H9 (cell line): ENCODE data around the gene TSC2. TPM values are rescaled to one million over a fixed set of nuclear protein-coding genes. Genes with fewer than 3 reads are reported as not detected.

Experiments used
- DNase-seq: peaks from one replicate; pipeline ENCODE4 v3.0.0-alpha.2; 2017
- H2AFZ ChIP-seq: one replicate; pipeline ENCODE4 v1.6.1; 2013; ENCODE audit warnings: mild to moderate bottlenecking, low read length, control low read depth, moderate library complexity
- H2AK5ac ChIP-seq: 2 replicates; pipeline ENCODE4 v1.6.1; 2013; ENCODE audit warnings: low read length, control low read depth, mixed read lengths; ENCODE audit not compliant: insufficient read length
- H2BK120ac ChIP-seq: one replicate; pipeline ENCODE4 v1.6.1; 2013; ENCODE audit warnings: low read depth, mild to moderate bottlenecking, low read length, control low read depth, inconsistent platforms; ENCODE audit not compliant: poor library complexity, severe bottlenecking
- H2BK12ac ChIP-seq: 2 replicates; pipeline ENCODE4 v1.6.1; 2013; ENCODE audit warnings: low read length, control low read depth, mixed read lengths, low read depth; ENCODE audit not compliant: insufficient read length
- H2BK15ac ChIP-seq: 2 replicates; pipeline ENCODE4 v1.6.1; 2013; ENCODE audit warnings: low read depth, low read length, control low read depth
- H2BK20ac ChIP-seq: one replicate; pipeline ENCODE4 v1.6.1; 2013; ENCODE audit warnings: low read depth, mild to moderate bottlenecking, low read length, control low read depth, inconsistent platforms; ENCODE audit not compliant: poor library complexity, severe bottlenecking
- H2BK5ac ChIP-seq: 2 replicates; pipeline ENCODE4 v1.6.1; 2013; ENCODE audit warnings: low read length, control low read depth, mixed read lengths; ENCODE audit not compliant: insufficient read length
- H3K14ac ChIP-seq: 2 replicates; pipeline ENCODE4 v1.6.1; 2013; ENCODE audit warnings: low read length, control low read depth; ENCODE audit not compliant: insufficient read depth
- H3K18ac ChIP-seq: 2 replicates; pipeline ENCODE4 v1.6.1; 2013; ENCODE audit warnings: low read depth, mild to moderate bottlenecking, mixed read lengths, low read length, control low read depth; ENCODE audit not compliant: insufficient read length
- H3K23ac ChIP-seq: 2 replicates; pipeline ENCODE4 v1.6.1; 2013; ENCODE audit warnings: low read length, control low read depth, mixed read lengths, low read depth; ENCODE audit not compliant: insufficient read length
- H3K23me2 ChIP-seq: 2 replicates; pipeline ENCODE4 v1.6.1; 2013; ENCODE audit warnings: low read depth, mild to moderate bottlenecking, mixed read lengths, low read length, control low read depth; ENCODE audit not compliant: insufficient read length, poor library complexity, severe bottlenecking
- H3K27ac ChIP-seq: 2 replicates; pipeline ENCODE4 v1.5.1; 2013; ENCODE audit warnings: low read length, control low read depth, mixed read lengths, low read depth; ENCODE audit not compliant: insufficient read length
- H3K27me3 ChIP-seq: 2 replicates; pipeline ENCODE4 v1.6.1; 2013; ENCODE audit warnings: low read length, control low read depth, inconsistent platforms; ENCODE audit not compliant: insufficient read depth
- H3K4ac ChIP-seq: 2 replicates; pipeline ENCODE4 v1.6.1; 2013; ENCODE audit warnings: low read depth, mild to moderate bottlenecking, control low read depth, inconsistent platforms, low read length, moderate library complexity
- H3K4me1 ChIP-seq: 2 replicates; pipeline ENCODE4 v1.6.1; 2013; ENCODE audit warnings: low read length, control low read depth, inconsistent platforms; ENCODE audit not compliant: insufficient read depth
- H3K4me2 ChIP-seq: 2 replicates; pipeline ENCODE4 v1.6.1; 2013; ENCODE audit warnings: low read length, control low read depth, mixed read lengths; ENCODE audit not compliant: insufficient read length, insufficient read depth
- H3K56ac ChIP-seq: 2 replicates; pipeline ENCODE4 v1.6.1; 2013; ENCODE audit warnings: low read depth, mild to moderate bottlenecking, mixed read lengths, low read length, control low read depth; ENCODE audit not compliant: insufficient read length
- H3K79me1 ChIP-seq: 2 replicates; pipeline ENCODE4 v1.6.1; 2013; ENCODE audit warnings: low read depth, mild to moderate bottlenecking, moderate library complexity, low read length, control low read depth, inconsistent platforms; ENCODE audit not compliant: insufficient read depth, poor library complexity, severe bottlenecking
- H3K79me2 ChIP-seq: 2 replicates; pipeline ENCODE4 v1.6.1; 2013; ENCODE audit warnings: low read length, control low read depth, inconsistent platforms; ENCODE audit not compliant: insufficient read depth
- H3K9ac ChIP-seq: 2 replicates; pipeline ENCODE4 v1.6.1; 2013; ENCODE audit warnings: low read length, control low read depth, mixed read lengths; ENCODE audit not compliant: insufficient read length; ENCODE audit errors: extremely low read depth
- H3K9me3 ChIP-seq: one replicate; pipeline ENCODE4 v1.6.1; 2013; ENCODE audit warnings: low read depth, low read length, inconsistent platforms; ENCODE audit not compliant: control insufficient read depth
- H3T11ph ChIP-seq: one replicate; pipeline ENCODE4 v1.6.1; 2013; ENCODE audit warnings: mild to moderate bottlenecking, low read length, control low read depth, inconsistent platforms
- H4K20me1 ChIP-seq: one replicate; pipeline ENCODE4 v1.6.1; 2013; ENCODE audit not compliant: control insufficient read depth, insufficient read length, insufficient read depth
- H4K5ac ChIP-seq: 2 replicates; pipeline ENCODE4 v1.6.1; 2013; ENCODE audit warnings: low read depth, mild to moderate bottlenecking, mixed read lengths, low read length, control low read depth; ENCODE audit not compliant: insufficient read length
- H4K8ac ChIP-seq: replicated peaks from 2 replicates; pipeline ENCODE4 v1.6.1; 2013; ENCODE audit warnings: low read length, control low read depth, mixed read lengths, low read depth; ENCODE audit not compliant: insufficient read length
- H4K91ac ChIP-seq: 2 replicates; pipeline ENCODE4 v1.6.1; 2013; ENCODE audit warnings: low read depth, mild to moderate bottlenecking, moderate library complexity, mixed read lengths, low read length, control low read depth; ENCODE audit not compliant: insufficient read length
- H3K27ac Mint-ChIP-seq, 3 experiments: 2 replicates in 2 of 3; 3 replicates in 1 of 3; pipeline ENCODE4 v1.8.0; 2020 to 2021; ENCODE audit warnings: mixed read lengths in 3 of 3, mild to moderate bottlenecking in 1 of 3, moderate library complexity in 1 of 3
- H3K27me3 Mint-ChIP-seq: 2 replicates; pipeline ENCODE4 v1.8.0; 2021; ENCODE audit warnings: low read depth, mild to moderate bottlenecking, moderate library complexity, mixed read lengths
- H3K36me3 Mint-ChIP-seq, 3 experiments: 2 replicates in 2 of 3; 3 replicates in 1 of 3; pipeline ENCODE4 v1.8.0; 2020 to 2021; ENCODE audit warnings: low read depth in 3 of 3, mixed read lengths in 3 of 3; ENCODE audit not compliant: insufficient read depth in 1 of 3
- H3K4me1 Mint-ChIP-seq, 2 experiments: 2 replicates each; pipeline ENCODE4 v1.8.0; 2020; ENCODE audit warnings: mixed read lengths in 2 of 2
- H3K4me3 Mint-ChIP-seq, 2 experiments: 2 replicates in 1 of 2; 3 replicates in 1 of 2; pipeline ENCODE4 v1.8.0; 2020 to 2021; ENCODE audit warnings: mild to moderate bottlenecking in 2 of 2, mixed read lengths in 2 of 2, moderate library complexity in 1 of 2
- H3K9me3 Mint-ChIP-seq, 2 experiments: 2 replicates in 1 of 2; 3 replicates in 1 of 2; pipeline ENCODE4 v1.8.0; 2020; ENCODE audit warnings: mild to moderate bottlenecking in 2 of 2, mixed read lengths in 2 of 2, moderate library complexity in 1 of 2
- WGBS: extraction: QIAGEN DNeasy Blood & Tissue Kit; methylation state at CpG from one replicate; pipeline ENCODE4 v1.1.7; 2013; ENCODE audit warnings: missing lambda C conversion rate, low lambda C conversion rate, mixed read lengths; ENCODE audit not compliant: insufficient read length; ENCODE audit errors: extremely low coverage; 5-methylcytosine and 5-hydroxymethylcytosine counted together
- total RNA-seq: library from RNA; stranded (reverse); gene quantifications from 2 replicates; pipeline ENCODE4 v1.2.1, GENCODE V29; 2021
- TF ChIP-seq, protein P1 (sequence below): fragments of 200-600 bp; sonication (generic); conservative IDR thresholded peaks from 3 replicates; pipeline ENCODE4 v1.8.0; 2021; ENCODE audit warnings: antibody characterized with exemption, mild to moderate bottlenecking

TSC2 gene
- total RNA-seq, 1 experiment from 2014 or later: 122 TPM

DNA sequence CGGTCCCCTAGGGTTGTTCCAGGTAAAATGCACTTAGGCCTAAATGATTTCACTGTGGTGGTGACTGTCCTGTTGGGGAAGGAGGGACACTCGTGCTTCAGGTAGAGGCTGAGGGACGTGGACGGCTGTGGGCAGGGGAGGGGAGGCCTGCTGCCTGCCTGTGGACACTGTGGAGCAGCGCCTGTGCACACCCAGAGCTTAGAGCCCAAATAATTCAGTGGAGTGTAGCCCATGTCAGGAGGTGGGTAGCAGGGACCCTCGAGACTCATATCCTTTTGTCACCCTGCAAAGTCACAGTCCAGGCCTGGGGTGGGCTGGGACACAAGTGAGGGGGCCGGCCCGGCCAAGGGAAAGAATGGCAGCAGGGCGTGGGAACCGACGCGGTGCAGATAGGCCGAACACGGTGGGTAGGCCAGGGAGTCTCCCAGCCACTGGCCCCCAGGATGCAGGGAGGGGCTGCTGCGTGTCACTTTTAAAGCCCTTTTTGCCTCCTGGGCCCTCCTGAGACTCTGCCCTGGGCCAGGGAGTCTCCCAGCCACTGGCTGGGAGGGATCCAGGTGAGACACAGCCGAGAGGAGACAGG, 21.8 kb upstream of the TSC2 start:
- peaks cover 53% of the 10 kb centered on the region for H3K27me3 Mint-ChIP-seq
- Histone ChIP-seq H3K4me2 (peak overlapping the region; percentile 8), H3K23me2 (peaks cover 7% of the 10 kb centered on the region), H3K23ac (no peak overlapping the region), H3K79me2 (no peaks in the 10 kb centered on the region), H3K9me3 (no peaks in the 10 kb centered on the region), H2BK15ac (no peak overlapping the region), H3K27ac (no peak overlapping the region), H3K27me3 (peaks cover 8% of the 10 kb centered on the region; the same call in 1 of the 2 replicates), H3K9ac (no peak overlapping the region), H3K4me1 (no peaks in the 10 kb centered on the region; the same call in 1 of the 2 replicates), H4K91ac (no peak overlapping the region), H3K18ac (no peak overlapping the region), H4K8ac (no peak overlapping the region), H2BK120ac (no peak overlapping the region), H4K20me1 (no peaks in the 10 kb centered on the region), H2AK5ac (no peak overlapping the region), H2BK5ac (no peak overlapping the region), H3K14ac (no peak overlapping the region), H4K5ac (no peak overlapping the region), H2AFZ (no peak overlapping the region), H3K79me1 (no peaks in the 10 kb centered on the region), H2BK12ac (no peak overlapping the region), H3K4ac (no peak overlapping the region), H2BK20ac (no peak overlapping the region), H3T11ph (no peak overlapping the region), H3K56ac (no peak overlapping the region)
- H3K27ac Mint-ChIP-seq: no peak overlapping the region; a peak in 1 of 7 replicates
- H3K9me3 Mint-ChIP-seq: peaks cover 0 to 6% of the 10 kb centered on the region in 2 experiments; a peak in 3 of 5 replicates
- no peak for DNase-seq
- H3K36me3 Mint-ChIP-seq: no peaks in the 10 kb centered on the region
- TF ChIP-seq, protein P1, sequence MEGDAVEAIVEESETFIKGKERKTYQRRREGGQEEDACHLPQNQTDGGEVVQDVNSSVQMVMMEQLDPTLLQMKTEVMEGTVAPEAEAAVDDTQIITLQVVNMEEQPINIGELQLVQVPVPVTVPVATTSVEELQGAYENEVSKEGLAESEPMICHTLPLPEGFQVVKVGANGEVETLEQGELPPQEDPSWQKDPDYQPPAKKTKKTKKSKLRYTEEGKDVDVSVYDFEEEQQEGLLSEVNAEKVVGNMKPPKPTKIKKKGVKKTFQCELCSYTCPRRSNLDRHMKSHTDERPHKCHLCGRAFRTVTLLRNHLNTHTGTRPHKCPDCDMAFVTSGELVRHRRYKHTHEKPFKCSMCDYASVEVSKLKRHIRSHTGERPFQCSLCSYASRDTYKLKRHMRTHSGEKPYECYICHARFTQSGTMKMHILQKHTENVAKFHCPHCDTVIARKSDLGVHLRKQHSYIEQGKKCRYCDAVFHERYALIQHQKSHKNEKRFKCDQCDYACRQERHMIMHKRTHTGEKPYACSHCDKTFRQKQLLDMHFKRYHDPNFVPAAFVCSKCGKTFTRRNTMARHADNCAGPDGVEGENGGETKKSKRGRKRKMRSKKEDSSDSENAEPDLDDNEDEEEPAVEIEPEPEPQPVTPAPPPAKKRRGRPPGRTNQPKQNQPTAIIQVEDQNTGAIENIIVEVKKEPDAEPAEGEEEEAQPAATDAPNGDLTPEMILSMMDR: no peak
- peak overlapping the region; percentile 33 to 76; a peak in 3 of 5 replicates for H3K4me3 Mint-ChIP-seq
- WGBS: no CpG with 5 or more reads among the region's 16 CpGs
- H3K4me1 Mint-ChIP-seq: peaks cover 12 to 14% of the 10 kb centered on the region in 2 experiments
